Measurements from ENCODE around the gene NME5.
"Not testable (repeated sequence)": the region's sequence is repeated elsewhere in the genome, so short reads cannot be mapped to it uniquely, and the experiment has no call there.

The NME5 gene

GRCh38 chr5:138078006-138078643 is 61.1 kb downstream of the NME5 start:
- no peak for DNase-seq (ENCODE audit: low read depth)

DNA sequence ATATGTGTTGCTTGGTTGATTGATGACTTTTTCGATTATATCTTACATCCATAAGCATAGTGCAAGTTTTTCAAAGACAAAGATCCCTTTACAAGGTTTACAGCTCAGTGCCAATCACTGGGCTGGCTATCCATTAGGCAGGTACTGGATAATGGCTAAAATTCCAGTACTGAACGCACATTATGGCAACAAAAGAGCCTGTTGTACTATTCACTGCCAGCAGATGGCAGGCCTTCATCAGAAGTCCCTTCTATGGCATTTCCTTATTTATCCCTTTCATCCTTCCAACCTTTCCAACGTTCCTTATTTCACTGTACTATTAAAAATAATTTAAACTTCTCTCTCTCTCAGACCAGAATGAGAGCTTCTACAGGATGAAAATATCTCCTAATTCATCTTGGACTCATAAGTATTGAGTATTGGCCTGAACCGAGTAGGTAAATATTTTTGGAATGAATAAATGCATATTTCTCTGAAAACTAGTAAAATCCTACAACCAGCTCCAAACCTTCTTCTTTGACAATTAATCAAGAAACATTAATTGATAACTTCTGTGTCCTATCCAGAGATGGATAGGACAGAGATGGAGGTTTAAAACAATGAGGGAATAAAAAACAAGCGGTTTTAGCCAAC is 62.0 kb downstream of the NME5 start:
- peak; percentile 4 for DNase-seq (ENCODE audit: low read depth)

DNA sequence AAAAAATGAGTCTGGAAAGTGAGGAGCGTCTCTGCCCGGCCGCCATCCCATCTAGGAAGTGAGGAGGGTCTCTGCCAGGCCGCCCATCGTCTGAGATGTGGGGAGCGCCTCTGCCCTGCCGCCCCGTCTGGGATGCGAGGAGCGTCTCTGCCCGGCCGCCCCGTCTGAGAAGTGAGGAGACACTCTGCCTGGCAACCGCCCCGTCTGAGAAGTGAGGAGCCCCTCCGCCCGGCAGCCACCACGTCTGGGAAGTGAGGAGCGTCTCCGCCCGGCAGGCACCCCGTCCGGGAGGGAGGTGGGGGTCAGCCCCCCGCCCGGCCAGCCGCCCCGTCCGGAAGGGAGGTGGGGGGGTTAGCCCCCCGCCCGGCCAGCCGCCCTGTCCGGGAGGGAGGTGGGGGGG is 69.2 kb downstream of the NME5 start:
- not testable (repeated sequence) for DNase-seq (ENCODE audit: low read depth)

DNA sequence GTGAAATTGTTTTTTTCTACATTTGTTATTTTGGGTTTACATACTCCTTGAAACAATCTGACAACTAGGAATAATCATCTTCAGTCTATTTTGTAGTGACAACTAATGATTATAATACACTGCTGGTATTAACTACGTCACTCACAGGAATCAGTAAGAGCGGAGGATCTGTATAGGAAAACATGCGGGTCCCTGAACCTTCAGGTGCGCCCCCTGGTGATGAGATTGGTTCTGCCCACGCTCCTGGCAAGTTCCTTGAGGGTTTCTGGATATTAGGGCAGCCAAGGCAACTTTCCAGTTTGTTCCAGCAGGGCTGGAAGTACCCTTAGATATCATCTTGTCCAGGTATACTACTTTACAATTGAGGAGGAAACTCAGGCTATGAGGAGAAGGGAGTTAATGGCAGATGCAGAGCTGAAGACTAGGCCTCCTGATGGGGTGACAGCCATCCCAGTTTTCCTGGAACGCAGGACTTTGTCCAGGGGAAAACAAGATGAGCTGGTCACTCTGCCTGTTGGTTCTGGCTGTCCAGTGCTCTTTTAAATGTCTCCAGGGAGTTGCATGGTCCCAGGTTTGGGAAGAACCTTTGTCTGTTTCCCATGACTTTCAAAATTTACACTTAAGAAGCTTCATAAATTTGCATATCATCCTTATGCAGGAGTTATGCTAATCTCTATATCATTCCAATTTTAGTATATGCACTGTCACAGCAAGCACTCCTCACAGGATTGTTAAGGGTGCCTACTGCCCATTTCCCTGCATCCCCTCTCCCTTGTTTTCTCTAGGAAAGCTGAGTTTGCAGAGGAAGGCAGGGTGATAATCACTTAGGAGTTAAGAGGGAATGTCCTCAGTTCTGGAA is 70.3 kb downstream of the NME5 start:
- DNase-seq (ENCODE audit: low read depth) = peak; percentile 49

DNA sequence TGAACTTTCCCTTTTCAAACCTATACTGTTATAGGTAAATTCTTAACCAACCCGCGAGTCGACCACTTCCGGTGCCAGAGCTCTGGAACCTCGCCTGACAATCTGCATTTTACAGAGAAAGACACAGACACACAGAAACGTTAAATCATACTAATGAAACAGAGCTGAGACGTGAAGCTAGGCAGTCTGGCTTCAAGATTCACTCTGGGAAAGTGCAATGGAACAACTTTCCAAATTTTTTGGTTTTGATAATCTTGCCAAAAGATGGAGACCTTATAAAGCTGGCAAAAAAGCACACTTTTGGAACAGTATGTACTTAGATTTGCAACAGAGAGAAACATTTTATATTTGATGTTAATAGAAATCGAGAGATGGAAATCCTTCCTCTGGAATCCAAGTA is 71.3 kb downstream of the NME5 start:
- DNase-seq (ENCODE audit: low read depth) = no peak
